Hepatocyte (in vitro differentiated cells): ENCODE data around the gene C10orf120.

Source experiments
- CTCF ChIP-seq: fragments of 200-600 bp; sonication (generic); IDR thresholded peaks from 2 replicates; pipeline ENCODE4 v1.5.1; 2016; ENCODE audit warnings: antibody characterized with exemption, mild to moderate bottlenecking; ENCODE audit not compliant: poor library complexity
- EZH2 ChIP-seq: fragments of 200-600 bp; sonication (generic); IDR thresholded peaks from 2 replicates; pipeline ENCODE4 v1.6.1; 2016; ENCODE audit warnings: antibody characterized with exemption, mild to moderate bottlenecking, borderline replicate concordance
- EZH2phosphoT487 ChIP-seq: fragments of 200-600 bp; sonication (generic); IDR thresholded peaks from one replicate; pipeline ENCODE4 v1.6.1; 2018; ENCODE audit warnings: antibody characterized with exemption, mild to moderate bottlenecking, low read depth, moderate library complexity; ENCODE audit not compliant: unreplicated experiment, severe bottlenecking

DNA sequence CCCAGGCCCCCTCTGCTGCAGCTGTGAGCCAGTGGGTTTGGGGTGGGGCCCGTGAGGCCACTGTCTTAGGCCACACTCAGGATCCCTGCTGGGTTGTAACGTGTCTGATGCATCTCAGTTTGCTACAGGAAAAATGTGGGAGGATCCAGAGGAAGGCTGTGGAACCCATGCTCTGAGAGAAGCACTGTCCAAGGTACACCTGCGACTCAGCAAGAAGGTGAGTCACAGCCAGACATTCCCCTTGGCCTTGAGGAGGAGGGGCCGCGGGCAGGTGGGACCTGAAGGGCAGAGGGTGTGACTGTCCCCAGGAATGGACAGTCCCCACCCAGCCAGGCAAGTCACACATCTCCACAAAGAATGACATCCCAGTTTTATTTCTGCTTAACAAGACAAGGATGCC is 27.8 kb upstream of the C10orf120 start:
- no peak for TF ChIP-seq CTCF
- TF ChIP-seq EZH2: no peak
- no peak for TF ChIP-seq EZH2phosphoT487
